HG02678 (cell line): ENCODE measurements around the gene MYH13.

Experiments
- ATAC-seq: cut with Tn5 transposase; IDR thresholded peaks from one replicate; pipeline ENCODE4 v1.9.1; 2021; ENCODE audit warnings: mild to moderate bottlenecking, moderate library complexity; ENCODE audit not compliant: unreplicated experiment

The MYH13 gene

GRCh38 chr17:10372906-10373305 lies at the start of gene MYH13:
MYH13 (minus strand) TSS chr17:10373006; CDS start chr17:10364530, 8,476 bp downstream.
- no peak for ATAC-seq

GRCh38 chr17:10421900-10422542 lies 49.2 kb upstream of the MYH13 start, which contains the start of gene MYH8:
MYH8 (minus strand) TSS chr17:10421950; CDS start chr17:10420227, 1,723 bp downstream.
- no peak for ATAC-seq

- no peak for ATAC-seq
Observed at GRCh38 chr17:10421211-10421610, 48.4 kb upstream of the MYH13 start.

- no peak for ATAC-seq
Observed at GRCh38 chr17:10420811-10421210, 48.0 kb upstream of the MYH13 start.

GRCh38 chr17:10417431-10417830 lies 44.6 kb upstream of the MYH13 start:
- ATAC-seq = no peak

GRCh38 chr17:10415161-10415560 lies 42.4 kb upstream of the MYH13 start:
- ATAC-seq = no peak

GRCh38 chr17:10403589-10403988 lies 30.8 kb upstream of the MYH13 start:
- ATAC-seq = no peak

GRCh38 chr17:10398352-10398751 lies 25.5 kb upstream of the MYH13 start:
- no peak for ATAC-seq

GRCh38 chr17:10396524-10397163 lies 23.8 kb upstream of the MYH13 start:
- no peak for ATAC-seq

- ATAC-seq = peak; percentile 49
Observed at GRCh38 chr17:10394201-10394887, 21.5 kb upstream of the MYH13 start.

GRCh38 chr17:10392880-10393279 lies 20.1 kb upstream of the MYH13 start:
- no peak for ATAC-seq

GRCh38 chr17:10385871-10386270 lies 13.1 kb upstream of the MYH13 start:
- ATAC-seq = no peak

GRCh38 chr17:10384175-10384574 lies 11.4 kb upstream of the MYH13 start:
- ATAC-seq = no peak

GRCh38 chr17:10380631-10381408 lies 8.0 kb upstream of the MYH13 start:
- no peak for ATAC-seq

- no peak for ATAC-seq
Observed at GRCh38 chr17:10370016-10370608, 2.7 kb downstream of the MYH13 start.

- no peak for ATAC-seq
Observed at GRCh38 chr17:10369239-10369638, 3.6 kb downstream of the MYH13 start.

GRCh38 chr17:10368561-10368960 lies 4.2 kb downstream of the MYH13 start:
- no peak for ATAC-seq

GRCh38 chr17:10360578-10360977 lies 12.2 kb downstream of the MYH13 start:
- no peak for ATAC-seq

- ATAC-seq = no peak
Observed at GRCh38 chr17:10357768-10358167, 15.0 kb downstream of the MYH13 start.

- ATAC-seq = no peak
Observed at GRCh38 chr17:10354651-10355050, 18.2 kb downstream of the MYH13 start.

- no peak for ATAC-seq
Observed at GRCh38 chr17:10352893-10353292, 19.9 kb downstream of the MYH13 start.
